Myocyte (in vitro differentiated cells): ENCODE data around the gene DDX1. TPM values are rescaled to one million over a fixed set of nuclear protein-coding genes. Genes with fewer than 3 reads are reported as not detected.

Experiments used
- DNase-seq: peaks from one replicate; pipeline ENCODE4 v3.0.0-alpha.2; 2012; ENCODE audit warnings: low read depth
- total RNA-seq: library from RNA; depleted of rRNA; stranded (reverse); fragments of >200 nt; gene quantifications from 2 replicates; pipeline ENCODE4 v1.2.3, GENCODE V29; 2014

Gene DDX1
- total RNA-seq, 1 donor from 2014 or later = 89.1 TPM

DNA sequence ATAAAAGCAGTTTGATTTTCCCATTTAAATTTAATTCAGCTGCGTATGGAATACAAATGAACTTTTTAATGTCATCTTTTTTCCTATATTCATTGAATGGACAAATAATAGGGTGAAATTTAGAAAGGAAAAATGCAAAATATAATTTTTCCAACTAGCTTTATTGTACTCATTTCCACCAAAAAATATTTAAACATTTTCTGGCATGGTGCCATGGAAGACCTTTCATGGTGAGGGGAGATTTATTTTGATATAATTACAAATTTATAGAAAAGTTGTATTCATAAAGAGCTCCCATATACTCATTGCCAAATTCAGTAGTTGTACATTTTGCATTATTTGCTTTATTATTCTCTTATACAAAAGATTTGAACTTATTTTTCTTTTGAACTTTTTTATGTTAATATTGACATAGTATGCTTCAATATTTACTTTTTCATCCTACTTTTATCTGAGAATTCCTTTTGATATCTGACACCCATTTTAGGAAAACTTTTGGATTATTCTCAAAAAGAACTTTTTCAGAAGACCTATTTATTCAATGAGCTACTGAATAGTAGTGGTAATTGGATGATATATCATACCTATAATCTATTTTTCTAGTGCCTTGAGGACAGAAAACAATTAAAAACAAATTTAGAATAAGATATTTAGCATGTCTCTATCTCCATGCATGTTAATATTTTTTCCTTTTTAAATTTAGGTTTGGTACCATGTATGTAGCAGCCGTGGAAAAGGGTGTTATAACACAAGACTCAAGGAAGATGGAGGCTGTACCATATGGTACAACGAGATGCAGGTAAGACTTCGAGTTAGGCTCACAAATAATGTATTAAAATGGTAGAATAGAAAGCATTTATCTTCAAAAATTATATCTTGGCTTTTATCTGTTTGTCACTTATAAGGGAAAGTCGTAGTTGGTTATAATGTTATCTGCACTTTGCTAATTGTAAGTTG, 37.5 kb downstream of the DDX1 start:
- no peak for DNase-seq

- peak; percentile 15 for DNase-seq
Observed at GRCh38 chr2:15630121-15630977, 38.7 kb downstream of the DDX1 start.

DNA sequence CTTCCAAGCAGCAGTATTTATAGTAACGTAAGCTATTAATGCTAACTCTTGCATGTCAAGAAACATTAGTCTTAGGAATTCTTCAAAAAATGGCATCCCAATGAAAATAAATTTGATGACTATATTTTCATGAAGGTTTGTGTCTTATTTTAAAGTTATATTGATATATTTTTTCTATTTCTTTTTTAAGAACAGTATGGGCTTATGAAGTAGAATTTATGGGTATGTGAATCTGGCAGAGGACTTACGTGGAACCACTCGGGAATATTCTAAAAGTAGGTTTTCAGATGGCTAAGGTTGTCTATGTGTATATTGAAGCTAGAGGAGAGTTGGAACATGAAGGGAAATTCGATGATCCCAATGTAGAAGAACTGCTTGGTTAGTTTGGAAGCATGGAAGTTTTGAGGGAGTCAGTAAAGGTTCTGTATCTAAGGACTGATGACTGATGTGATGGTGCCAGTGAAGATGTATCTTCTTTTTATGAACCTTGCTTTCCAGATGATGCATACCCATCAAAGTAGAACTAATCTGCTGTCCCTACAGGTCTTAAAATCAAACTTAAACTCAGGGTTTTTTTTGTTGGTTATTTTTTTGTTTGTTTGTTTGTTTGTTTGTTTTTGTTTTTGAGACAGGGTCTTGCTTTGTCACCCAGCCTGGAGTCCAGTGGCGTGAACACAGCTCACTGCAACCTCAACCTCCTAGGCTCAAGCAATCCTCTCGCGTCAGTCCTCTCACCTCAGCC, 39.5 kb downstream of the DDX1 start:
- DNase-seq = no peak

DNA sequence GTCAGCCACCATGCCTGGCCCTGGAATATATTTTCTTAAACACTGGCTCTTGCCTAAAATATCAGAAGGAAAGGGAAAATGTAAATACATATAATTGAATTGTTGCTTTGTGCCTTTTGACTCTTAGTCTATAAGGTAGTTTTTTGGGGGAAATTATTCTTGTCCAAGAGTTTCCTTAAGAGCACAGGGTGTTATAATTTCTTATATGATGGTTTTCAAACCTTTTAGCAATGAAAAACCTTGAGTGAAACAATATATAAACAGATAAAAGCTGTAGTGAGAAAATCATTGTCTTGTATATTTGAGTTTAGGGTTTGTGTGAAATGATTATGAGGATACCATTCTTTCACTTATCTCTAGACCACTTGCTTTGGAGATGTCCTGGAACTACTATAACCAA, 40.2 kb downstream of the DDX1 start:
- DNase-seq = no peak

GRCh38 chr2:15633043-15633970, 41.6 kb downstream of the DDX1 start:
- DNase-seq = no peak

DNA sequence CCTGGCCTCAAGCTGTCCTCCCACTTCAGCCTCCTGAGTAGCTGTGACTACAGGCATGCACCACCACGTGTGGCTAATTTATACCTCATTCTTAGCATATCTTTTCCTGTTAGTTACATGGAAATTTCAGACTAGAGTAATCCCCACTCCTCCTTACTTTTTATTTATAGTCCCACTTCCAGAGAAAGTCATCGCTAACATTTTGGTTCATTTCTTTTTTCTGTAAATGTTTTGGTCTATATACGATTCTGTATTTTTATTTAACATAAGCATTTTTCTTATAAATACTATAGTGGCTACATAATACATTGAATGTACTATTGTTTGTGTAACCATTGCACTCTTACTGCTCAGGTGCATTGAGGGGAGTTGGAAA, 42.3 kb downstream of the DDX1 start:
- no peak for DNase-seq

DNA sequence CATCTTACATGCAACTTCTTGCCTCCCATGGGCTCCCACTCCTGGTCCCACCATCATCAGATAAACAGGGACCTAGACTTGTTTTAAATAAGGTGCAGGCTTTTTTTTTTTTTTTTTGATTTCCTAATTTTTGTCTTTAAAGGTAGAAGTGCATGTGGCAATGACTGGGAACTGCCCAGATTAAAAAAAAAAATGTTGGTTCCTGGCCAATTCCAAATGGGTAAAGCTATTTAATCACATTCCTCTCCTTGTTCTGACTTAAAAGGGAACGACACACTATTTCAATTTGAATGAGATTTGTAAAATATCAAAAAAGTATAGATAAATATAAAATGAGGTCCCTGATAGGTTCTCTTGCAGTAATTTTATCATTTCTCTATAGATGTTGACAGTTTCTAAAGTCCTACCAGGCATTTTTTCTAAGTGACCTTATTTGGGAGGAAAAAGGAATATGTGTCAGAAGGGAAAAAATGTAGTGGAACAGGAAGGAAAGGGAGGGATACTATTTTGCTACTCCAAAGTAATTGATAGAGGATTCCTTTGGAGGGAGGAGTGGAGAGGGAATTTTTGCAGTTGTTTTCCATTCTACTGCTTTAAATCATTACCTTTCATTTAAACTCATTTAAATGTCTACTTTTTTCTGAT, 43.3 kb downstream of the DDX1 start:
- DNase-seq = no peak

DNA sequence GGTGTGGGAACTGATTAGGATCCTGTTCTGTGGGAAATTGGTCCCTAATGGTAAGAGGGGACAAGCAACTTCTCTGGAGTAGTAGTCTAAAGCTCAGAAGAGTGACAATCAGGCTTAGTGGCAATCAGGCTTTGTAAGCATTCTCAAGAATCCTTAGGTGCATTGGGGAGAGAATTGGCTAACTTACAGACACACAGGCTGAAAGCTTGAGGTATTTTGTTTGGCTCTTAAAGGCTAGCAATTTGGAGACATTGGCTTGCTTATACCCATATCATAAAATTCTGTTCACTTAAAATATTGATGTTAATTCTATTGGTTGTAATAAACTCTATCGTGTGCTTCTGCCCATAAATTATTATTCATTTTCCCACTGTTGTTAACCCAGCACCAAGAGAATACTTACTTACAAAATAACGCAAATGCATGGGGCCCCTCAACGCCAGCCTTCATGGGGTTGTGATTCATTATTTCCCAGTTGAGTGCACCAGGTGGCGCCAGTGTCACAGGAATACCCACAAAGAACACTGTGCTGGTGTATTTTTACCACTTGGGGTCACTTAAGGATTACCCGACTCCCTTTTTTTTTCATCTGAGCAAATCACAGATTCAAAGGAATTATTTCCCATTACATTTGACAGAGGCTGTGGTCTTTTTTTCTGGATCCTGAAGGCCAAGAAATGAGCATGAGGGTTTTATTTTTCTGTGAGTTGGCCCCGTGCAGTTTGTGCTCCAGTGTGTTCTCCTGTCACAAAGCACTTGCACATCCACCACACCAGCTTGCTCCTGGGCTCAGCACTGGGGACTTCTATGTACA, 45.5 kb downstream of the DDX1 start:
- peak; percentile 78 for DNase-seq

- DNase-seq = peak; percentile 45
Observed at GRCh38 chr2:15638720-15639119, 47.1 kb downstream of the DDX1 start.

GRCh38 chr2:15639323-15640251, 47.9 kb downstream of the DDX1 start:
- no peak for DNase-seq

GRCh38 chr2:15640261-15640711, 48.6 kb downstream of the DDX1 start:
- peak; percentile 65 for DNase-seq

DNA sequence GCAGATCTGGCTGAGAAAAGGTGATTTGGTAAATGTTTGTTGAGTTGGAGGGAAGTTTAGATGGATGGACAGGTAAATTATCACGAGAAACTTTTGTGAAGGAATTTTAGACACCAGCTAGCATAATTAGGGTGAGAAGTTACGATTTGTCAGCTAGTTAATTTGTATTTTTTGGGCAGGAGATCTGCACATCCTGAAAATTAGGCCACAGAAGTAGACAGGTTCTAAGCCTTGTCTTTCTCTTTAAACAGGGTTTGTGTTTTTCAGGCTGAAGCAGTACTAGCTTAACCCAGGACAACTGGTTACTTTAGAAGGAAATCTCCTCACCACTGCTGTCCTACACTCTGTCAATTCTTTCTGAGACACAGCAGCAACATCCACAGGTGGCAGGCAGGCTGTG, 49.1 kb downstream of the DDX1 start:
- DNase-seq = no peak

- DNase-seq = no peak
Observed at GRCh38 chr2:15641530-15641982, 49.9 kb downstream of the DDX1 start.

DNA sequence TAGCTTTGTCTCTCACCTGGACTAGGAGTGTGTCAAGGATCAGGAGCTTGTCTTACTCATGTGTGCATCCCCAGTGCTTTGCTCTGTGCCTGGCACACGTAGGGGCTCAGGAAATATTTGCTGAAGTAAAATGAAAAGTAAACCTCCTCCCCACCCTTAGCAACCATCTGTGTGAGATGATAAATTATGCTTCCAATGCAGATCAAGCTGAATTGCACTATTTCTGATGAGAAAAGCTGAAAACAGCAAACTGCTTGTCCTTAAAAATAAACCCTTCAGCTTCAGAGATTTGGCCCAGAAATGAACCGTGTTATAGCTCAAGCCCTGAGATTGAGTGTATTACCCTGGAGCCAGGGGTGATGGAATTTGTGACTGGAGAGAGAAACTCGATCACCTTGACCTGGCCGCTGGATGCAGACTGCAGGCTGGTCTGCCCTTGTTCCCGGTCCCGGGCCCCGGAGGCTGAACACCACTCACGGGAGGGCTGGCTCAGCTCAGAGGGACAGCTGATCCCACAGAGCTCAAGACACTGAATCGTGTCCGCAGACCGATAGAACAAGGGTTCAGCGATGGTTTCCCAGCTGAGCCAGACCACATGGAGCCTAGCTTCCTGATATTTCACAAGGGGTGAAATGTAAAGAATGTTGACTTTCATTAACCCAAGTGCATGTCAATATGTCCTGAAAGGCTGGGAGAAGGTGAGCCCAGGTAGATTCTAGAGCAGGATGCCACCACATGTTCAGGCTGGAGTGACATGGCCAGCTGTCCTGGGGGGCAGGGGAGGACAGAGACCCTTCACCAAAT, 50.5 kb downstream of the DDX1 start:
- DNase-seq = no peak

- no peak for DNase-seq
Observed at GRCh38 chr2:15642815-15643500, 51.3 kb downstream of the DDX1 start.
